Mucosa of stomach (tissue), 1 donor: ENCODE data around the gene GTF2F1.
"Not testable (repeated sequence)": the region's sequence is repeated elsewhere in the genome, so short reads cannot be mapped to it uniquely, and the experiment has no call there.

ENCODE experiments used
- H3K27me3 ChIP-seq: one replicate; pipeline ENCODE4 v1.7.0; 2013; ENCODE audit warnings: mild to moderate bottlenecking, low read length; ENCODE audit not compliant: control insufficient read depth, insufficient read depth
- H3K36me3 ChIP-seq: one replicate; pipeline ENCODE4 v1.7.0; 2013; ENCODE audit warnings: low read length; ENCODE audit not compliant: control insufficient read depth, insufficient read depth
- H3K4me1 ChIP-seq: one replicate; pipeline ENCODE4 v1.7.0; 2013; ENCODE audit warnings: mild to moderate bottlenecking, low read length; ENCODE audit not compliant: control insufficient read depth, insufficient read depth
- H3K4me3 ChIP-seq: one replicate; pipeline ENCODE4 v1.7.0; 2013; ENCODE audit warnings: low read length
- H3K9ac ChIP-seq: one replicate; pipeline ENCODE4 v1.7.0; 2013; ENCODE audit warnings: mild to moderate bottlenecking, low read length, moderate library complexity
- H3K9me3 ChIP-seq: one replicate; pipeline ENCODE4 v1.7.0; 2013; ENCODE audit warnings: mild to moderate bottlenecking, low read length, moderate library complexity; ENCODE audit not compliant: control insufficient read depth
- donor health status: Pancreatic carcinoma.

GTF2F1 gene

DNA sequence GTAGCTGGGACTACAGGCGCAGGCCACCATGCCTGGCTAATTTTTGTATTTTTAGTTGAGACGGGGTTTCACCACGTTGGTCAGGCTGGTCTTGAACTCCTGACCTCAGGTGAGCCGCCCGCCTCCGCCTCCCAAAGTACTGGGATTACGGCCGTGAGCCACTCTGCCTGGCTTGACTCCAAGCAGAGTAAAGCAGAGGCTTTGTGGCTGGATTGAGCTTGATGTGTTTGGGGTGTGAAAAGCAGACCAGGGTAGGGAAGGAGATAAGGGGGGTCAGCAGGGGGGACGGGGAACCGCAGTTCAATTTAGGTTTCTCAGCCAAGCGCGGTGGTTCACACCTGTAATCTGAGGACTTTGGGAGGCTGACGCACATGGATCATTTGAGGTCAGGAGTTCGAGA lies 35.8 kb downstream of the GTF2F1 start:
- Histone ChIP-seq H3K36me3 (no peaks in the 10 kb centered on the region), H3K27me3 (no peaks in the 10 kb centered on the region), H3K4me1 (peaks cover 3% of the 10 kb centered on the region), H3K9me3 (no peaks in the 10 kb centered on the region), H3K9ac (no peak overlapping the region), H3K4me3 (no peak overlapping the region)

DNA sequence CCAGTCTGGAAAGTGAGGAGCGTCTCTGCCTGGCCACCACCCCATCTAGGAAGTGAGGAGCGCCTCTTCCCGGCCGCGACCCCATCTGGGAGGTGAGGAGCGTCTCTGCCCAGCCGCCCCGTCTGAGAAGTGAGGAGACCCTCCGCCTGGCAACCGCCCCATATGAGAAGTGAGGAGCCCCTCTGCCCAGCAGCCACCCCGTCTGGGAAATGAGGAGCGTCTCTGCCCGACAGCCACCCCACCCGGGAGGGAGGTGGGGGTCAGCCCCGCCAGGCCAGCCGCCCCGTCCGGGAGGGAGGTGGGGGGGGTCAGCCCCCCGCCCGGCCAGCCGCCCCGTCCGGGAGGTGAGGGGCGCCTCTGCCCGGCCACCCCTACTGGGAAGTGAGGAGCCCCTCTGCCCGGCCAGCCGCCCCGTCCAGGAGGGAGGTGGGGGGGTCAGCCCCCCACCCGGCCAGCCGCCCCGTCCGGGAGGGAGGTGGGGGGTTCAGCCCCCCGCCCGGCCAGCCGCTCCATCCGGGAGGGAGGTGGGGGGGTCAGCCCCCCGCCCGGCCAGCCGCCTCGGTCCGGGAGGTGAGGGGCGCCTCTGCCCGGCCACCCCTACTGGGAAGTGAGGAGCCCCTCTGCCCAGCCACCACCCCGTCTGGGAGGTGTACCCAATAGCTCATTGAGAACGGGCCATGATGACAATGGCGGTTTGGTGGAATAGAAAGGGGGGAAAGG lies 37.5 kb downstream of the GTF2F1 start:
- H3K27me3 ChIP-seq, H3K4me1 ChIP-seq, H3K9ac ChIP-seq, H3K4me3 ChIP-seq, H3K9me3 ChIP-seq, H3K36me3 ChIP-seq: not testable (repeated sequence)

DNA sequence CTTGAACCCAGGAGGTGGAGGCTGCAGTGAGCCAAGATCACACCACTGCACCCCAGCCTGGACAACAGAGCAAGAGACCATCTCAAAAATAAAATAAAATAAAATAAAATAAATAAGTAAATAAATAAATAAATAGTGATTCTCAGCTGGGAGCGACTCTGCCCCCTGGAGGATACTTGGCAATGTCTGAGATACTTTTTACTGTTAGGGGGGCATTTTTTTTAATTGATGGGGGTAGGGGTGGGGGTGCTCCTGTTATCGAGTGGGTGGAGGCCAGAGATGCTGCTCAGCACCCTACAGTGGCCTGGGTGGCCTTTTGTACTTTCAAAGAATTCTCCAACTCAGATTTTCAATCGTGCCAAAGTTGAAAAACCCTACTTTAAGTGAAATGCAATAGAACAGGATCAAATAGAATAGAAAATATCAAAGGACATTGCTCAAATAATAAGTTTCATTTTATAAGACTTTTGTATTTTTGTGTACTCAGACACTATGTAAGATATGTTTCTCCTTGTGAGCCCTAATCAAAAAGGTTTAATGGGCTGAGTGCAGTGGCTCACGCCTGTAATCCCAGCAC lies 38.8 kb downstream of the GTF2F1 start:
- H3K4me3 ChIP-seq = no peak overlapping the region
- H3K27me3 ChIP-seq = no peaks in the 10 kb centered on the region
- no peak overlapping the region for H3K9ac ChIP-seq
- H3K9me3 ChIP-seq = no peaks in the 10 kb centered on the region
- H3K36me3 ChIP-seq = no peaks in the 10 kb centered on the region
- H3K4me1 ChIP-seq = no peaks in the 10 kb centered on the region

DNA sequence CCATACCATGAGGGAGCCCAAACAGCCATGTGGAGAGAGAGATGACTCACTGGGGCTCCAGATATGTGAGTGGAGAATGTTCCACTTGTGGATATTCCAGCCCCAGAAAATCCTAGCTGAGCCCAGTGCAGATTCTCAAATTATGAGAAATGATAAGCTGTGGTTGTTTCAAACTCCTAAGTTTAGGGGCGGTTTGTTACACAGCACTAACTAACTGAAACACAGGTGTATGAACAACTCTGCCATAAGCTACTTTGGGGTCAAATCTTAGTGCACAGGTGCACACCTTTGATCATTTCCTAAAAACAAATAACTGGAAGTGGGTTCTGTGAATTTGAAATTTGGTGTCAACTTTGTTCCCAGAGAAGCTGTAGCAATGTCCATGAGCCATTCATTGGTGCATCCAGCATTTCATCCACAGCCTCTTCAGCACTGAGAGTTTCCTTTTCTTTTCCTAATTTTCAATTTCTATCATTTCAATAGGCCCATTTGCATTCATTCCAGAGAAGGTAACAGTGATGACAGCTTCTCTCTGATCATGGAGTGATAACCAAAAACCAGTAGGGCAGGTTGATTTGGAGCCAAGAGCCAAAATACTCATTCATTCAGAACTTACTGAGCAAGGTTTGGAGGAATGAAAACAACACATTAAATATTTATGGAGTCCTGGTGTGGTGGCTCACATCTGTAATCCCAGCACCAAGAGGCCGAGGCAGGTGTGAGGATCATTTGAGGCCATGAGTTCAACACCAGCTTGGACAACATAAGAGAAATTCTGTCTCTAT lies 40.4 kb downstream of the GTF2F1 start:
- Histone ChIP-seq H3K36me3 (no peaks in the 10 kb centered on the region), H3K9me3 (no peaks in the 10 kb centered on the region), H3K9ac (no peak overlapping the region), H3K4me3 (no peak overlapping the region), H3K27me3 (no peaks in the 10 kb centered on the region), H3K4me1 (no peaks in the 10 kb centered on the region)

DNA sequence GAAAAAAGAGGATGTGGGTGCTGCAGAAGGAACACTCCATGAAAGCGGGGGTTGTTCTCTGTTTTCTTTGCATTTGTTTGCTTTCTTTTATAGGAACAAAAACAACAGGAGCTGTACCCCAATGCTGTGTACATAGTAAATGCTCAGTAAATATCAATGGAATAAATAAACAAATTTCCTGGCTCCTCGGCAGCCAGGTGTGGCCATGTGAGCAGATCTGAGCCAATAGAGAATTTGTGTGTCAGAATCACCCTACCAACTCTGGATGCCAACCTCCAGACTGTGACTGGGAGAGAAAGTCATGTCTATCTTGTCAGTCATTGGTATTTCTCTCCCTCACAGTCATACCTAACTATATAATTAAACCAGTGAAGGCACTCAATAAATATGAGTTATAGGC lies 42.3 kb downstream of the GTF2F1 start:
- H3K4me1 ChIP-seq = no peaks in the 10 kb centered on the region

DNA sequence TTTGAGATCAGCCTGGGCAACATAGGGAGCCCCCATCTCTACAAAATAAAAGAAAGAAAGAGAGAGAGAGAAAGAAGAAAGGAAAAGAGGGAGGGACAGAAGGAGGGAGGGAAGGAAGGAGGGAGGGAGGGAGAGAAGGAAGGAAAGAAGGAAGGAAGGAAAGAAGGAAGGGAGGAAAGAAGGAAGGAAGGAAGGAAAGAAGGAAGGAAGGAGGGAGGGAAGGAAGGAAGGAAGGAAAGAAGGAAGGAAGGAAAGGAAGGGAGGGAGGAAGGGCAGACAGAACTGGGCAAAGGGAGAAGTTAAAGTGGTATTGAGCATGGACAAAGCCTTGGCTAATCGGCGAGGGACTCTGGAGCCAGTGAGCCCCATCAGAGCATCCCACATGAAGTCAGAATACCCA lies 43.7 kb downstream of the GTF2F1 start:
- H3K36me3 ChIP-seq, H3K27me3 ChIP-seq, H3K9me3 ChIP-seq, H3K4me1 ChIP-seq, H3K4me3 ChIP-seq, H3K9ac ChIP-seq: not testable (repeated sequence)

More for the DNA sequence above, 42.3 kb downstream of the GTF2F1 start:
- H3K27me3 ChIP-seq = no peaks in the 10 kb centered on the region
- no peak overlapping the region for H3K4me3 ChIP-seq
- H3K9me3 ChIP-seq = no peaks in the 10 kb centered on the region
- no peaks in the 10 kb centered on the region for H3K36me3 ChIP-seq
- H3K9ac ChIP-seq = no peak overlapping the region

DNA sequence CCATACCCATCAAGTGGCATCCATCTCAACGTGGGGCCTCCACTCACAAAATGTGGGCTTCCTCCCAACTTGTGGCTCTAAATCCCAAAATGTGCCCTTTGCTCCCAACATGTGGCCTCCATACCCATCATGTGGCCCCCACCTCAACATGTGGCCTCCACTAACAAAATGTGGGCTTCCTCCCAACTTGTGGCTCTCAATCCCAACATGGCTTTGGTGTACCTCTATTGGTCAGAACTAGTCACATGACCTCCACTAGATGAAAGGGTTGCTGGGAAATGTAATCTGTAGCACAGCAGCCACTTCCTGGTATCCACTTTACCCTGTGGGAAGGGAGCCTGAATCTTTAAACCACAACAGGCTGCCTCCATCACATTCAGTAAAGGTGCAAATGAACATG lies 49.5 kb downstream of the GTF2F1 start:
- H3K27me3 ChIP-seq = no peaks in the 10 kb centered on the region
- H3K9ac ChIP-seq = no peak overlapping the region
- H3K9me3 ChIP-seq = no peaks in the 10 kb centered on the region
- no peaks in the 10 kb centered on the region for H3K4me1 ChIP-seq
- no peak overlapping the region for H3K4me3 ChIP-seq
- H3K36me3 ChIP-seq = no peaks in the 10 kb centered on the region

DNA sequence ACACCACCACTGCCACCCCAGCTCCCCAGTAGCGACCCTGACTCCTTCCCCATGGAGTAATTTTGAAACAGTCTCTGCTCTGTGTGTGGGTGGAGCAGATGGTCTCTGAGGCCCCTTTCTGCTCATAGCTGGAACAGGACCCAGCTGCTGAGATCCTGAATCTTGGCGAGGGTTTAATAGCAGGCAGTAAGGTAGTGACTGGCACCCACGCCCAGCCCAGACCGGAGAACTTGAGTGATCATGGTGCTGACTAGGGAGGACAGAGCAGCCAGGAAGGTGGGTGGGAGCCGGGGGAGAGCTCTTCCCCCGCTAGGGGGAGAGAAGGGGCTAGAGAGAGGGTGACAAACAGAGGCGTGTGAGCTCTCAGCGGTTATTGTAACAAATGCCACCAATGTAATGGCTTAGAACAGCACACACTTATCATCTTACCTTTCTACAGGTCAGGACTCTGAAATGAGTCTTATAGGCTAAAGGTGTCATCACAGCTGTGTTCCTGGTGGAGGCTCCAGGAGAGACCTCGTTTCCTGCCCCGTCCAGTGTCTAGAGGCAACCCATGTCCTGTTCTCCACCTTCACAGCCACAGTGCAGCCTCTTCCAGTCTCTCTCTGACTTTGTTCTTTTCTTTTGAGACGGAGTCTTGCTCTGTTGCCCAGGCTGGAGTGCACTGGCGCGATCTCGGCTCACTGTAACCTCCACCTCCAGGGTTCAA lies 52.3 kb downstream of the GTF2F1 start:
- no peaks in the 10 kb centered on the region for H3K27me3 ChIP-seq
- H3K4me1 ChIP-seq = no peaks in the 10 kb centered on the region
- H3K4me3 ChIP-seq = no peak overlapping the region
- H3K36me3 ChIP-seq = no peaks in the 10 kb centered on the region
- H3K9me3 ChIP-seq = no peaks in the 10 kb centered on the region
- H3K9ac ChIP-seq = no peak overlapping the region

DNA sequence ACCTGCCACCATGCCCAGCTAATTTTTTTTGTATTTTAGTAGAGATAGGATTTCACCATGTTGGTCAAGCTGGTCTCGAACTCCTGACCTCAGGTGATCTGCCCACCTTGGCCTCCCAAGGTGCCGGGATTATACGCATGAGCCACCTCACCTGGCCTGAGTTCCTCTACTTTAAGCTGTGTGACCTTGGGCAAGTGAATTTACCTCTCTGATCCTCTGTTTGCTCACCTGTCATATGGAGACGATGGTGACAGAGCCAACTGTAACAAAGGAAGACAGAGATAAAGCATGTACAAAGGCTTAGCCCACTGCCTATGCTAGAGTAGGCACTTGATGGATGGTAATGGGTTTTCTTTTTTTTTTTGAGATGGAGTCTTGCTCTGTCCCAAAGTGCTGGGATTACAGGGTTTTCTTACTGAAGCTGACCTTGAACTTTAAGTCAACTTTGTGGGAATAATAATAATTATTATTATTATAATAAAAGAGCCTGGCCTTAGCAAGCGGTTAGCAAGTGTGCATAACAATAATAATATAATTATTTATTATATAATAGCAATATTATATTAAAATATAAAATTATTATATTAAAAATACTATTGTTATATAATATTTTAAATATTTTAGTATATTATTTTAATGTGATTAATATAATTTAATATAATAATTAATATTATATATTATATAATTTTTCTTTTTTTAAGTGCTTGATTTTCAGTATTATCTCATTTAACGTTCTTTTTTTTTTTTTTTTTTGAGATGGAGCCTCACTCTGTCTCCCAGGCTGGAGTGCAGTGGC lies 58.3 kb downstream of the GTF2F1 start:
- no peaks in the 10 kb centered on the region for H3K27me3 ChIP-seq
- H3K9ac ChIP-seq = no peak overlapping the region
- no peaks in the 10 kb centered on the region for H3K36me3 ChIP-seq
- no peak overlapping the region for H3K4me3 ChIP-seq
- H3K4me1 ChIP-seq = no peaks in the 10 kb centered on the region
- no peaks in the 10 kb centered on the region for H3K9me3 ChIP-seq

DNA sequence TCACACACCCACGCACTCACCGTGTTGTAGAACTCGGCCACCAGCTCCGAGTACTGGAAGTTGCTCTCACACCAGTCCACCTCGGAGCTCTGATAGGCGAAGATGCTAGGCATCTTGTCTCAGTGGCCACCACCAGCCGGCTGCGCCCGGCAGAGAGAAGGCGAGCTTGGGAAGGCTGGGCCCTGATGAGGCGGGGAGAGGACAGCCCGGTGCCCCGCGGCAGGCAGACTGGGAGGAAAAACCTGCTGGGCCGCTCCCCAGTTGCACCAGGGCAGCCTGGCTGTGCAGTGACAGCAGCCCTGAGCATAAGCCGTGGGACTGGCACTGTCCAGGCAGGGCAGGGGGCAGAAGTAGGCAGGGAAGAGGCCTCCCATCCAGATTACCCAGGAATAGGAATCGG lies 59.5 kb downstream of the GTF2F1 start, which contains the start of gene ACER1:
Gene ACER1, minus strand, starts transcription at position 174 of the 400 bp plus-strand sequence. Its CDS starts 61 bp downstream, at position 113.
- Histone ChIP-seq H3K4me3 (no peak within 1 kb of the TSS), H3K36me3 (no peaks in the 10 kb centered on the region), H3K9me3 (no peaks in the 10 kb centered on the region), H3K4me1 (no peaks in the 10 kb centered on the region), H3K9ac (no peak within 1 kb of the TSS), H3K27me3 (no peaks in the 10 kb centered on the region)
